Measurements from ENCODE around the gene SLC37A1.

The SLC37A1 gene

GRCh38 chr21:42522771-42523170 lies 9.1 kb downstream of the SLC37A1 start:
- TF ChIP-seq CTCF (conservative IDR thresholded peaks at IDR 0.05) = no peak
- peak overlapping the region; percentile 97 for H3K27ac ChIP-seq

GRCh38 chr21:42523211-42523610 lies 9.6 kb downstream of the SLC37A1 start:
- TF ChIP-seq CTCF (conservative IDR thresholded peaks at IDR 0.05) = no peak
- peak overlapping the region; percentile 97 for H3K27ac ChIP-seq

- no peak for TF ChIP-seq CTCF (conservative IDR thresholded peaks at IDR 0.05)
- peak overlapping the region; percentile 97 for H3K27ac ChIP-seq
These were observed 10.3 kb downstream of the SLC37A1 start for GRCh38 chr21:42523941-42524340.

- H3K27ac ChIP-seq = peak overlapping the region; percentile 97
- TF ChIP-seq CTCF (conservative IDR thresholded peaks at IDR 0.05) = no peak
These were observed 10.8 kb downstream of the SLC37A1 start for GRCh38 chr21:42524341-42525028.

GRCh38 chr21:42525029-42525581 lies 11.5 kb downstream of the SLC37A1 start:
- TF ChIP-seq CTCF (conservative IDR thresholded peaks at IDR 0.05) = no peak
- H3K27ac ChIP-seq = peak overlapping the region; percentile 97

- no peak for TF ChIP-seq CTCF (conservative IDR thresholded peaks at IDR 0.05)
These were observed 12.2 kb downstream of the SLC37A1 start for GRCh38 chr21:42525676-42526378.

GRCh38 chr21:42526379-42526727 lies 12.7 kb downstream of the SLC37A1 start:
- peak overlapping the region; percentile 97 for H3K27ac ChIP-seq
- TF ChIP-seq CTCF (conservative IDR thresholded peaks at IDR 0.05) = no peak

More at GRCh38 chr21:42525676-42526378, 12.2 kb downstream of the SLC37A1 start:
- peak overlapping the region; percentile 97 for H3K27ac ChIP-seq
